HG03354 (cell line): ENCODE data around the gene CCDC88C.
"Not testable (repeated sequence)": the region's sequence is repeated elsewhere in the genome, so short reads cannot be mapped to it uniquely, and the experiment has no call there.

Source experiments
- ATAC-seq: cut with Tn5 transposase; IDR thresholded peaks from one replicate; pipeline ENCODE4 v1.9.1; 2021; ENCODE audit warnings: mild to moderate bottlenecking; ENCODE audit not compliant: unreplicated experiment, poor library complexity, severe bottlenecking

CCDC88C gene

DNA sequence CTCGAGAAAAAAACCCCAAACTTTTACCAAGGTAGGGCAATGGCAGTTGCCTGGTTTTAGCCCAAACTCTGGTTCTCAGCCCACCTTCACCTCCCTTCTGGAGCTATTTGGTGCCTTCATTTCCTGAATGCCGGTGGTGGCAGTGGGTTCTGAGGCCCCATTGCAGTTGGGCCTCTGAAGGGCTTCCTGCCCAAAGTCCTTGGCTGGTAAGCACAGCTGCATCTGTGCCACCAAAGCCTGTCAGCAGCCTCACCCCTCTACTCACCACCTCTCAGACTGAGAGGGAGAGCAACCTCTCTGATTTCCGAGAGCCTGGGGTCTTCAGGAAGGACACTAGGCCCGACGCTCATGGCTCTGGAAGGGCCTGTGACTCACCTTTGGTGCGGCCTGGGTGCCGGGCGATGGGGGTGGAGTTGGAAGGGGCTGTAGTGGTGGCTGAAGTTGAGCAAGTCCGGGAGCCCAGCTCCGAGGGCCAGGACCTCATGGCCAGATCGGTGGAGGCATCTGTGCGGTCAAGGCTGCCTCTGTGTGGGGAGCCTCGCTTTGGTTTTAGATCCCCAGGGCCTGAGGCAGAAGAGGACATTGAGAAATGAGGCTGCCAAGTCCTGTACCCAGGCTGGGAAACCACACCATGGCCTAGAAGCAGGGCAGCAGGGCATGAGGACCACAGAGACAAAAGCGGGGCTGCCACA is 134.5 kb downstream of the CCDC88C start:
- ATAC-seq, result no peak

- no peak for ATAC-seq
Observed at GRCh38 chr14:91281346-91281745, 136.3 kb downstream of the CCDC88C start.

- ATAC-seq, result no peak
Observed at GRCh38 chr14:91280129-91280528, 137.5 kb downstream of the CCDC88C start.

GRCh38 chr14:91279354-91279753 is 138.3 kb downstream of the CCDC88C start:
- ATAC-seq, result no peak

DNA sequence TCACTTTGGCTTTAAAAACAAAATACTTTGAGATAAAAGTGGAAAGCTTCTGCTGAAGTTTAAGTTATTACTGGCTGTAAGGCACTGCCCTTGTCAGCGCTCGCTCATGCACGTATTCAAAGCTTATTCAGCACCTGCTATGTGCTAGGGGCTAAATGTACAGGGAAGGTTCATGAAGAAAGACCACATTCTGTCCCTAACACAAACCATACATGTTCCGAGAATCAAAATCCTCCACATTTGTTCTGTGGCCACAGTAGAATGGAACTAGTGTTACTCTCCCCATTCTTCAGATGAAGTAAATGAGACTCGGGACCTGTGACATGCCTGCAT is 139.3 kb downstream of the CCDC88C start:
- ATAC-seq, result no peak

DNA sequence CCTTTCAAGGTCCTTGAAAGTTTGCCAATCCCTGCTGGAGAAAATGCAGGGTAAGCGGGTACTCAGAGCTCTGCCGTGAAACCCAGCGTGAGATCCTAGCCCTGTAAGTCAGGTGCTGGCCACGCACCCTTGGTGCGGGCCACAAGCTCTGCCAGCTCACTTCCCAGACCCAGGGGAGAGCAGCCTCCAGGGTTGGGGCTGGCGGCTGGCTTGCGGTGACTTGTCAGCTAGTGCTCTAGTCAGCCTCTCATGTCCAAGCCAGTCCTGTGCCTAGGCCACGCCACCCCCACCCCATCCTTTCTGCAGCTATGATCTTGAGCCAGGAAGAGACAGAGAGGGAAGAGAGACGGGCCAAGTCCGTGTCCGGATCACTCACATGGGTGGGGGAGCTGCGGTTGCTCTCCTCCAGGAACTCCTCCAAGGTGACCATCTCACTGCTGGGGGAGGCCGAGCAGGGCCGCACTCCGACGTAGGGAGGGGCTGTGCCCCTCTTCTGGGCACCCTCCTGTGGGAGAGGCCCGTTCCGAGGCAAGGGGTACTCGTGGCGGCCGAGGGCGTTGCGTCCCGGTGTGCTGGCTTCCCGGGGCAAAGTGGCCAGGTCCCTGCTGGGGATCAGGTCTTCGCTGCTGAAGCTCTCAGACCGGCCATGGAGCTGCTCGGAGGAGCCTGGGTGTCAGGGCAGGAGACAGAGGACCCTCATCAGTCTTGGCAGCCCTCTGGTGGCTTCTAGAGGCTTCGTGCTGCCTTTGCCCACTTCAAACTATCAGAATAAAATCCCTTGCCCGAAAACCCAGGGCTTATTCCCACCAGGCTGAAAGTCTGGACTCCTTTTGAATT is 139.9 kb downstream of the CCDC88C start:
- no peak for ATAC-seq

DNA sequence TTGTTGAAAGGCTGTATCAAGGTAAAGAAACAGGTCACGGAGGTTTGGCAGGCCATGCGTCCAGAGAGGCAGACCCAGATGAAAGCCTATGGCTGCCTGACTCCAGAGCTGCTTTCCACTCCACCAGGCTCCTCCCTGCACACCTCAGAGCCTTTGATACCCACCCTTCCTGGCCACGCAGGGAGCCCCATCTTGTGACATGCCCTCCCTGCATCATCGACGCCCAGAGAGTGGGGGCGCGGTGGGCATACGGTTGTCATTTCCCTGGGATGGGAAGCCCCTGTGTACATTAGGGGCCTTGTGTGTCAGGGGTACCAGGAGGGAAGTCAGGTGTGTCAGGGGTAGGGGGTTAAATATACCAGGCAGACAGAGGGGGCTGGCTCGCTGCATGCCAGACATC is 142.8 kb downstream of the CCDC88C start:
- no peak for ATAC-seq

DNA sequence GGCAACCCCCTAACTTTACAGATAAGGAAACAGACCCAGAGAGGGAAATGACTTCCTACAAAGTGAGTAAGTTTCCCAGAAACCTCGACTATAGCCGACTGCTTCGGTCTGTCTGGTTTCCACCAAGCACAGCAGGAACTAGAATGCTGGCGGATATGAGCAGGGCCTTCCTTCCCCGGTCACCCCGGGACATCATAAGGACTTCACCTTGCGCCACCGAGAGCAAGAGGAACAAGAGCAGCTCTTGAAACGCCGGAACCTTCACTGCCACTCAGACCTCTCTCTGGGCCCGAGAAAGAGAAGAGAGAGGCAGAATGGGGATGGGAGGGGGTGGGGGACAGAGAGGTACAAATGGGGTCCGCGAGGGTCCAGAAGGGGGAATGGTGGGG is 143.7 kb downstream of the CCDC88C start:
- ATAC-seq, result no peak

GRCh38 chr14:91273273-91273884 is 144.2 kb downstream of the CCDC88C start:
- no peak for ATAC-seq

DNA sequence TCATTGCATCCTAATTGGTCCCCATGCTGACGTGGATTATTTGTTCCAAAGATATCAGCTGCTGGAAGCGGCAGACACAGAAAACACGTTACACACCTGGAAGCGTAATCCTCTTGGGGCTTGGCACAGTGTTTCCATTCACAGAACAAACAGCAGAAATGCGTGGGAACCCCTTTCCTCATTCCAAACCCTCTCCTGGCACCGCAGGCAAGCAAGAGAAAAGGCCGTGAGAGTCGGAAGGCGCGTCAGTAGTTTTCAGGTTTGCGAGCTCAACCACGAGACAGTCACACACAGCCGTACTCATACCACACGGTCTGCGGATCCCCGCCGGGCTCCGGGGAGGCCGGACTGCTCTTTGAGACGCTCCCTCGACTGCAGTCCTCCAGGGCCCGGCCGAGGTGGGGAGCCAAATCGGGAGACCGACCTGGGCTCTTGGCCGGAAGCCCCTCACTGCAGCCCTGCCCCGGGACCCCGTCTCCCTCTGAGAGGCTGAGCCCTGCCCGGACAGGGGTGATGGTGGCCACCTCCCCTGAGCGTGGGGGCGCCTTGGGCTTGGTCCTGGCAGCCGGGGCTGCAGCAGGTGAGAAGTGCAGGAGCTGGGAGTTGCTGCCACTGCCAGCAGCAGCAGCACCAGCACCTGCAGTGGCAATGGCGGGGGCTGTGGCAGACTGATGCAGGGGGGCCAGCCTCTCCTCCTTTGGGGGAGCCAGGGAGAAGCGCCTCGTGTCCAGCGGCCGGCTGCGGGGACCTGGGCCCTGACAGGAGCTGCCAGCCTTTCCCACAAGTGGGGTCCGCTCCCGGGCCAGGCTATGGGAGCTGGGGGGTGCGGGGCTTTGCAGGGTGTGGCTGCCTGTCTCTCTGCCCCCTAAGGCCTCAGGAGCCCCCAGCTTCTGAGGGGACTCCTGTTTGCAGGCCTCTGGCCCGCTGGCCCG is 145.0 kb downstream of the CCDC88C start:
- no peak for ATAC-seq

DNA sequence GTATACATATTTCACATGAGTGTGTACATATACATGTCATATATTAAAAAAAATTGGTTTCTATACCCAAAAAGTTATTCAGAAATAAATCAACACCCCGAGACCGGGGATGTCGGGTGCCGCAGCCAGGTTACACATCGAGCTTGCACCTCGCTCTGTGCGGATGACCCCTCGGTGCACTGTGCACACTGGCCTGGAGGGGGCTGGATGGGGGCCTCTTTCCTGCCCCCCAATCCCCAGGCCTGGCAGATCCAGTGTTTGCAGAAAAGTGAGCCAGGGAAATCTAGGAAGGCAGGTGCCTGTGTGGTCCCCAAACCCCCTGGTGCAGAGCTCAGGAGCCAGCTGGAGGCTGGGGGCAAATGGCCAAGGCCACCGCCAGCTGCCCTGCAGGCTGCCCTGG is 146.0 kb downstream of the CCDC88C start:
- ATAC-seq, result no peak

- ATAC-seq, result no peak
Observed at GRCh38 chr14:91270619-91271018, 147.0 kb downstream of the CCDC88C start.

DNA sequence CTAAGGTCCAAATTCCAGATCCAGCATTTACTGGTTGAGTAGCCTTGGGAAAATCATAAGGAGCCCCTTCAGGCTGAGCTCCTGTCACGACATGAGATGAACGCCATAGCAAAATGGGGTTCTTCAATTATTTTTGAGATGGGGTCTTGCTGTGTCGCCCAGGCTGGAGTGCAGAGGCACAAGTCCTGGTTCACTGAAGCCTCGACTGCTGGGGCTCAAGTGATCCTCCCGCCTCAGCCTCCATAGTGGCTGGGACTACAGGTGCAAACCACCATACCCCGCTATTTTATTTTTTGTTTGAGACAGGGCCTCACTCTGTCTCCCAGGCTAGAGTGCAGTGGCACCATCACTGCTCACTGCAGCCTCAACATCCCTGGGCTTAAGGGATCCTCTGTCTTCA is 147.4 kb downstream of the CCDC88C start:
- no peak for ATAC-seq

GRCh38 chr14:91269076-91269991 is 148.3 kb downstream of the CCDC88C start:
- ATAC-seq, result no peak

GRCh38 chr14:91267965-91268437 is 149.6 kb downstream of the CCDC88C start:
- no peak for ATAC-seq

- not testable (repeated sequence) for ATAC-seq
Observed at GRCh38 chr14:91266276-91266675, 151.3 kb downstream of the CCDC88C start.

- no peak for ATAC-seq
Observed at GRCh38 chr14:91265404-91265803, 152.2 kb downstream of the CCDC88C start.

GRCh38 chr14:91264151-91265150 is 153.2 kb downstream of the CCDC88C start:
- no peak for ATAC-seq
